NCI-H2227 treated with DMSO at 0.1 percent for 48 hours (cell line): Measurements from ENCODE around the gene SPIB.
"Not testable (repeated sequence)": the region's sequence is repeated elsewhere in the genome, so short reads cannot be mapped to it uniquely, and the experiment has no call there.

ENCODE experiments used
- DNase-seq: peaks from one replicate; lab custom pipeline; 2025; lab: John Stamatoyannopoulos, UW

The SPIB gene

GRCh38 chr19:50473336-50473735 lies 54.6 kb downstream of the SPIB start:
- DNase-seq: not testable (repeated sequence)

GRCh38 chr19:50475101-50475568 lies 56.4 kb downstream of the SPIB start:
- DNase-seq: no peak

GRCh38 chr19:50475736-50476223 lies 57.0 kb downstream of the SPIB start:
- DNase-seq: no peak

- peak; percentile 51 for DNase-seq
These were observed 57.6 kb downstream of the SPIB start, which contains the start of the genes EMC10 and GARIN5A for GRCh38 chr19:50476224-50476906. EMC10 (plus strand) TSS chr19:50476507; CDS start chr19:50476545, 38 bp downstream. GARIN5A (minus strand) TSS chr19:50476848; CDS start chr19:50476388, 460 bp downstream.

GRCh38 chr19:50476907-50477238 lies 58.1 kb downstream of the SPIB start:
- no peak for DNase-seq

GRCh38 chr19:50477751-50478515 lies 59.2 kb downstream of the SPIB start:
- DNase-seq: no peak

- no peak for DNase-seq
These were observed 60.4 kb downstream of the SPIB start for GRCh38 chr19:50478901-50479715.

GRCh38 chr19:50479761-50480251 lies 61.1 kb downstream of the SPIB start:
- DNase-seq: no peak

GRCh38 chr19:50480281-50481111 lies 61.8 kb downstream of the SPIB start:
- DNase-seq: no peak
